Esophagus muscularis mucosa (tissue), 4 donors: ENCODE measurements around the gene ACOXL. TPM values are rescaled to one million over a fixed set of nuclear protein-coding genes. Genes with fewer than 3 reads are reported as not detected.

Experiments used
- DNase-seq: peaks from one replicate; pipeline ENCODE4 v3.0.0-alpha.2; 2017; ENCODE audit errors: extremely low spot score
- H3K27ac ChIP-seq, 4 donors: fragments of 200-600 bp; sonication (generic); replicated peaks in 1 of 4; 1 replicate in 3 of 4; 2 replicates in 1 of 4; pipeline ENCODE4 v1.5.1; 2016 to 2019; ENCODE audit warnings: mild to moderate bottlenecking in 1 of 4
- H3K27me3 ChIP-seq, 4 donors: fragments of 200-600 bp; sonication (generic); one replicate each; pipeline versions ENCODE4 v1.5.1 to v1.6.0; 2016 to 2019
- H3K36me3 ChIP-seq, 4 donors: fragments of 200-600 bp; sonication (generic); one replicate each; pipeline ENCODE4 v1.5.1; 2016 to 2019
- H3K4me1 ChIP-seq, 4 donors: fragments of 200-600 bp; sonication (generic); one replicate each; pipeline ENCODE4 v1.5.1; 2016 to 2019
- H3K4me3 ChIP-seq, 4 donors: fragments of 200-600 bp; sonication (generic); 1 replicate in 2 of 4; 2 replicates in 2 of 4; pipeline ENCODE4 v1.5.1; 2016 to 2019; ENCODE audit warnings: mild to moderate bottlenecking in 4 of 4, moderate library complexity in 1 of 4
- H3K9me3 ChIP-seq, 4 donors: fragments of 200-600 bp; sonication (generic); 1 replicate in 3 of 4; 2 replicates in 1 of 4; pipeline ENCODE4 v1.5.1; 2016 to 2019
- CTCF ChIP-seq, 3 experiments: fragments of 200-600 bp in 2 of 3; fragments of 450-650 bp in 1 of 3; sonication (generic) in 2 of 3; IDR thresholded peaks; one replicate each; pipeline ENCODE4 v1.5.1; 2017 to 2019; ENCODE audit warnings: antibody characterized with exemption in 3 of 3, mild to moderate bottlenecking in 2 of 3, moderate library complexity in 1 of 3
- EP300 ChIP-seq: sonication (generic); formaldehyde crosslinking; IDR thresholded peaks from one replicate; pipeline ENCODE4 v1.6.1; 2017; ENCODE audit warnings: antibody characterized with exemption
- POLR2A ChIP-seq: fragments of 450-650 bp; IDR thresholded peaks from one replicate; pipeline ENCODE4 v1.6.1; 2017; ENCODE audit warnings: antibody characterized with exemption, moderate library complexity, mild to moderate bottlenecking, low read depth
- POLR2AphosphoS5 ChIP-seq, 2 donors: sonication (generic); formaldehyde crosslinking; IDR thresholded peaks; one replicate each; pipeline ENCODE4 v1.6.1; 2017; ENCODE audit warnings: antibody characterized with exemption in 2 of 2
- WGBS: methylation state at CpG from one replicate; pipeline ENCODE4 v1.1.5; 2018; 5-methylcytosine and 5-hydroxymethylcytosine counted together
- intact Hi-C: fragments of 100-400 bp; cut with DNase I; formaldehyde crosslinking; loops from one replicate; pipeline ENCODE4 v1.15.1; 2023
- total RNA-seq, 4 donors: library from RNA; depleted of rRNA; stranded (reverse); fragments of >200 nt; gene quantifications; one replicate each; pipeline versions ENCODE4 v1.1.0 to v1.2.1, GENCODE V29; 2016

Gene ACOXL
- total RNA-seq, 4 donors from 2014 or later = not detected

- H3K27me3 ChIP-seq = no peaks in the 10 kb centered on the region
- H3K4me1 ChIP-seq = peaks cover 0 to 5% (median 1%) of the 10 kb centered on the region in 4 donors
- no peak overlapping the region for H3K4me3 ChIP-seq
- H3K27ac ChIP-seq = no peak overlapping the region
- no peaks in the 10 kb centered on the region for H3K9me3 ChIP-seq
- TF ChIP-seq POLR2A (no peak), POLR2AphosphoS5 (IDR thresholded peaks at IDR 0.05) (no peak), CTCF (IDR thresholded peaks at IDR 0.05) (no peak), EP300 (no peak)
- intact Hi-C loops = no loop called here
- DNase-seq = peak; percentile 57
- no peaks in the 10 kb centered on the region for H3K36me3 ChIP-seq
Measured at GRCh38 chr2:110999626-111000025, 267.3 kb downstream of the ACOXL start.

GRCh38 chr2:111005307-111005706, 272.9 kb downstream of the ACOXL start:
- Histone ChIP-seq H3K27ac (no peak overlapping the region), H3K27me3 (no peaks in the 10 kb centered on the region), H3K9me3 (no peaks in the 10 kb centered on the region), H3K36me3 (no peaks in the 10 kb centered on the region), H3K4me3 (no peak overlapping the region), H3K4me1 (peaks cover 0 to 5% (median 0%) of the 10 kb centered on the region in 4 donors)
- 88% methylated on average over 3 of the region's 3 CpGs for WGBS
- no peak for DNase-seq
- intact Hi-C loops = no loop called here
- no peak for TF ChIP-seq POLR2A
- no peak for TF ChIP-seq CTCF (IDR thresholded peaks at IDR 0.05)
- TF ChIP-seq POLR2AphosphoS5 (IDR thresholded peaks at IDR 0.05) = no peak
- no peak for TF ChIP-seq EP300

GRCh38 chr2:111005821-111006220, 273.4 kb downstream of the ACOXL start:
- no peak overlapping the region for H3K4me3 ChIP-seq
- TF ChIP-seq POLR2A (no peak), POLR2AphosphoS5 (IDR thresholded peaks at IDR 0.05) (no peak), EP300 (no peak), CTCF (IDR thresholded peaks at IDR 0.05) (no peak)
- no peaks in the 10 kb centered on the region for H3K36me3 ChIP-seq
- H3K4me1 ChIP-seq = peaks cover 0 to 5% (median 0%) of the 10 kb centered on the region in 4 donors
- intact Hi-C loops = no loop called here
- H3K27ac ChIP-seq = no peak overlapping the region
- no peaks in the 10 kb centered on the region for H3K27me3 ChIP-seq
- 78% methylated on average over 4 of the region's 4 CpGs for WGBS
- DNase-seq = no peak
- peaks cover 0 to 3% (median under 1%) of the 10 kb centered on the region in 4 donors for H3K9me3 ChIP-seq

- WGBS = 89% methylated on average over 7 of the region's 7 CpGs
Measured at GRCh38 chr2:111007757-111008688, 275.6 kb downstream of the ACOXL start.

More at GRCh38 chr2:111007757-111008688, 275.6 kb downstream of the ACOXL start:
- no peak for DNase-seq
- Histone ChIP-seq H3K4me1 (peaks cover 0 to 5% (median 0%) of the 10 kb centered on the region in 4 donors), H3K9me3 (peaks cover 0 to 13% (median 8%) of the 10 kb centered on the region in 4 donors), H3K27ac (no peak overlapping the region), H3K27me3 (no peaks in the 10 kb centered on the region), H3K36me3 (no peaks in the 10 kb centered on the region), H3K4me3 (no peak overlapping the region)
- intact Hi-C loops = no loop called here
- TF ChIP-seq CTCF (IDR thresholded peaks at IDR 0.05) = no peak
- no peak for TF ChIP-seq EP300
- no peak for TF ChIP-seq POLR2A
- TF ChIP-seq POLR2AphosphoS5 (IDR thresholded peaks at IDR 0.05) = no peak
